ENCODE measurements around the gene ATP10B.
"Not testable (repeated sequence)": the region's sequence is repeated elsewhere in the genome, so short reads cannot be mapped to it uniquely, and the experiment has no call there.

The ATP10B gene

DNA sequence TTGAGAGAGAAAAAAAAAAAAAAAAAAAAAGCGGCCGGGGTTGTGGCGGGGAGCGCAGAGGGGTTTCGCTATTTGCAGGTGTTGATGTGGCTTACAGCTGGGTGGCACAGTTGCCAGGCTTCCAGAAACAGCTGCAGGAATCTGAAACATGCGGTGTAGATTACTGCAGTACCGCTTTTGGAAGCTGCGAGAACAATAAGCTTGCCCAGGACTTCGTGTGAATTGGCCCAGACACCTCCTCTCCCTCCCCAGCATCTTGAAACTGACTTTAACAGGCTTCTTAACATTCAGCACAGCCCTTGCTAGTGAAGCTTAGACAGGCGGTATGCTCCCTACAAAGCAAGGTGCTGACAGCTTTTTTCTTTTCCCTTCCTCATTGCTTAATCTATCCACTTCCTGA, 104.0 kb downstream of the ATP10B start:
- no peak for DNase-seq

- DNase-seq, result no peak
Measured at GRCh38 chr5:160747559-160747958, 104.5 kb downstream of the ATP10B start.

GRCh38 chr5:160744268-160745101, 107.5 kb downstream of the ATP10B start:
- DNase-seq, result no peak

DNA sequence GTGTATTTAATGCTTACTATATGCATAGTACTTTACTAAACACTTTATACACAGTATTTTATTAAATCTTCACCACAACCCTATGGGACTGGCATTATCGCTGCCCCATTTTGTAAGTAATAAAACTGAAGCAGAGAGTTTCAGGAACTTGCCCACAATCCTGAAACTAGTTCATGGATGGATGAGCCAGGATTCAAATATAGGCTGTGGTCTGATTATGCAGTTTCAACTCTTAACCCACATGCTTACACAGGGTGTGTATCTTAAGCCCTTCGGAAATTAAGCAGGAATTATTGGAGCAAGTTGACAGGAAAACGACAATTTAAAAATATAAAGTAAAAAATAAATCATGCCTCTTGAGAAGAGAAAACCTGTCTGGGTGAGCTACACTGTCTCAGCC, 109.0 kb downstream of the ATP10B start:
- DNase-seq, result no peak

- DNase-seq, result no peak
Measured at GRCh38 chr5:160742446-160742845, 109.6 kb downstream of the ATP10B start.

- no peak for DNase-seq
Measured at GRCh38 chr5:160727296-160727997, 124.6 kb downstream of the ATP10B start.

GRCh38 chr5:160726721-160727120, 125.3 kb downstream of the ATP10B start:
- no peak for DNase-seq

- no peak for DNase-seq
Measured at GRCh38 chr5:160720822-160721221, 131.2 kb downstream of the ATP10B start.

DNA sequence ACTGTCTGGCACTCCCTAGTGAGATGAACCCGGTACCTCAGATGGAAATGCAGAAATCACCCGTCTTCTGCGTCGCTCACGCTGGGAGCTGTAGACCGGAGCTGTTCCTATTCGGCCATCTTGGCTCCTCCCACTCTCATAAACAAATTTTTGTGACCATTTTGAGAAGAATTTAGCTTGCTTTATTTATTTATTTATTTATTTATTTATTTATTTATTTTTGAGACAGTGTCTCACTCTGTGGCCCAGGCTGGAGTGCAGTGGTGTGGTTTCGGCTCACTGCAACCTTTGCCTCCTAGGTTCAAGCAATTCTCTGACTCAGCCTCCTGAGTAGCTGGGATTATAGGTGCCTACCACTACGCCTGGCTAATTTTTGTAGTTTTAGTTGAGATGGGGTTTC, 136.5 kb downstream of the ATP10B start:
- DNase-seq, result not testable (repeated sequence)

DNA sequence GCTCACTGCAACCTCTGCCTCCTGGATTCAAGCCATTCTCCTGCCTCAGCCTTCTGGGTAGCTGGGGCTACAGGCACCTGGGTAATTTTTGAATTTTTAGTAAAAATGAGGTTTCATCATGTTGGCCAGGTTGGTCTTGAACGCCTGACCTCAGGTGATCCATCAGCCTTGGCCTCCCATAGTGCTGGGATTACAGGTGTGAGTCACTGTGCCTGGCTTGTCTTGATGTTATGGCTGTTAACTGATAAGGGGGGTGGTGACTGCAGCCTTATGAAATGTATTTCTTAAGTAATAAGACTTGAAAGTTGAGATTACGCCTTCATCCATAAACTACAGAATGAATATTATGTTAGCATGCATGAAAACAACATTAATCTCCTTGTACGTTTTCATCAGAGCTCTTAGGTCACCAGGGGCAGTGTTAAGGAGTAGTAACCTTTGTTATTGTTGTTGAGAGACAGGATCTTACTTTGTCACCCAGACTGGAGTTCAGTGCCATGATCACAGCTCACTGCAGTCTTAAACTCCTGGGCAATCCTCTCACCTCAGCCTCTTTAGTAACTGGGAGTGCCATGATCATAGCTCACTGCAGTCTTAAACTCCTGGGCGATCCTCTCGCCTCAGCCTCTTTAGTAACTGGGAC, 148.3 kb downstream of the ATP10B start:
- DNase-seq, result no peak

- DNase-seq, result no peak
Measured at GRCh38 chr5:160702934-160703333, 149.1 kb downstream of the ATP10B start.

- DNase-seq, result no peak
Measured at GRCh38 chr5:160702311-160702803, 149.7 kb downstream of the ATP10B start.

DNA sequence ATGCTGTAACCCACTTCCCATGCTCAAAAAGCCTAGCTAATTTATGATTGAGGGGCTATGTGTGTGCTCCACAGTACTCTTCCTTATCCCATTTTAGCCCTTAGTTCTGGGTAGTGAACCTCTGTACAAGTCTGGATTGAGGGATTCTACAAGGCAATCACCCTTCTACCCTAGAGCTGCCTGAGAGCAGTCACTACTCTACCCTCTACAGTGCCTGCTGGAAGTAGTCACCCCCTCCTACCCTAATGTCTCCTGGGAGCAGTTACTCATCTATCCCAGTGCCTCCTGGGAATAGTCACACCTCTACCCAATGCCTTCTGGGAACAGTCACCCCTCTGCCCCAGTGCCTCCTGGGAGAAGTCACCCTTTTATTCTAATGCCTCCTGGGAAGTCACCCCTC, 150.6 kb downstream of the ATP10B start:
- no peak for DNase-seq

- DNase-seq, result no peak
Measured at GRCh38 chr5:160699301-160699700, 152.7 kb downstream of the ATP10B start.

- no peak for DNase-seq
Measured at GRCh38 chr5:160697281-160697680, 154.7 kb downstream of the ATP10B start.

DNA sequence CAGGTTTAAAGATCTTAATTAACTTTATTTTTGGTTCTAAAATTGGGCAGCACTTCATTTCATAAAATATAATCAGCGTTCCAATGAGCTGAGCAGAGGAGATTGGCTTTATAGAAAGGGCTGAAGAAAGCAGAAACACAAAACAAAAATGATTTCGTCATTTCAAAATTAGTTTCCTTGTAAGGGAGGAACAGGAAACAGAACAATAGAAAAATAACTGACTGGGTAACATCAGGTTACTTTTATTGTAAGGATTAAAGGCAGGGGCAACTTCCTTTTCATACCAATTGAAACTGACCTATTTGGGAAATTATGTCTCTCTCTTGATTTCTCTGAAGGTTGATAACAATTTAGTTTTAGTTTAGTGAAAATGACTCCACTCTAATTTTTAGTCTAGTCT, 157.1 kb downstream of the ATP10B start:
- no peak for DNase-seq

DNA sequence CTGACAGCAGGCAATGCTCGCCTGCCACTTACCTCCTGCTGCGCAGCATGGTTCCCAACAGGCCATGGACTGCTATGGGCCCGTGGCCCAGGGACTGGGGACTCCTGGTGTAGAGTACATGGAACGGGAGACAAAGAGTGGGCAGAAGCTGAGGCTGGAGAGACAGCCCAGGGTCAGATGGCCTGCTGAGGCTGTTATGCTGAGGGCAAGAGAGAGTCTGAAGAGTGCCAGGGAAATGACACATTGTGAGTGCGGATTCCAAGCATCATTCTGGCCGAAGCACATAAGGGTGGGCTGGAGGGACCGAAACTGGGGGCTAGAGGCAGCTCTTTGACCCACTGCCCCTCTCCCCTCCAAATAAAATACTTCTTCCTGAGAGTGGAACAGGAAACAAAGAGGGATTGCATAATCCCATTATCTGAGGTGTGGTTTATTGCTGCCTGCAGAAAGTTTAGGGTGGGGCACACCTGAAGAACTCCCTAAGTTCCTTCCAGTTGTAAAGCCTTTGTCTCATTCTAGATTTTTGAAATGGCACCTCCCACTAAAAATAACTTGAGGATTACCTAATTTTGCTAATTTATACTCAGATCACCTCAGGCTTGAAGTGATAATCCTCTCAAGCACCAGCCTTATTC, 158.1 kb downstream of the ATP10B start:
- DNase-seq, result no peak

DNA sequence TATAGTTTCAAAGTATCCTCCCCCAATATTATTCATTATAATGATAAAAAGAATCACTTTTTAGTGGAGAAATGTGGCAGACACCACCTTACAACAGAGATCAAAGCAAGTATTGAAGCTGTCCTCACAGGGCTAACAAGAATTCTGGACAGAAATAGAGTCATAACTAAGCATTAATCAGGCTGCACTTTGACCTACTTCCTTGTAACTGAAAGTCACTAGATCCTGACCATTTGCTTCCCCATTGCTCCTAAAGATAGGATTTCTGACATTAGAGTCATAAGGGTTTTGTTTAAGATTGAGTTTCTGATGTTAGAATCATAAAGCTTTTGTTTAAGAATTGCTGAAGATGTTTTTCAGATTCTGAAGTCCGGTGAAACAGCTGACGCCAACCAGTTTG, 159.7 kb downstream of the ATP10B start:
- no peak for DNase-seq

- no peak for DNase-seq
Measured at GRCh38 chr5:160685695-160686094, 166.3 kb downstream of the ATP10B start.

DNA sequence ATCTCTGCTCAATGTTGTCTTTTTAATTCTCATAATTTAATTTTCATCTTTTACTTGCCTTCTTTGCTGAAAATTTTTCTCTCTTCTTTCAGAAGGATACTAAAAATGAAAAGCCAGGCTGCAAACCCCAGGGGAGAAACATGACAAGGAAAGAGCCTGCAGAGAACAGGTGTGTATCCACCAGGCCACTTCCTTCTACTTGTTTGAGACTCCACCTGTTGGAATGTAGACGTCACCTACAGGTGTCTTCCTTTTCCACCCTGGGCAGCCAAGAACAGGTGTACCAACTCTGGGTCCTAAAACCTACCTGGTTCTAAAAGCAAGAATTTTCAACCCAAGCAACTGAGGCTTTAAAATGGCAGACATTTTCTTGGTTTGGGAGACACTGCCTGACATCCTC, 166.8 kb downstream of the ATP10B start:
- DNase-seq, result no peak

GRCh38 chr5:160679567-160680309, 172.3 kb downstream of the ATP10B start:
- no peak for DNase-seq

- DNase-seq, result no peak
Measured at GRCh38 chr5:160675988-160676387, 176.0 kb downstream of the ATP10B start.

DNA sequence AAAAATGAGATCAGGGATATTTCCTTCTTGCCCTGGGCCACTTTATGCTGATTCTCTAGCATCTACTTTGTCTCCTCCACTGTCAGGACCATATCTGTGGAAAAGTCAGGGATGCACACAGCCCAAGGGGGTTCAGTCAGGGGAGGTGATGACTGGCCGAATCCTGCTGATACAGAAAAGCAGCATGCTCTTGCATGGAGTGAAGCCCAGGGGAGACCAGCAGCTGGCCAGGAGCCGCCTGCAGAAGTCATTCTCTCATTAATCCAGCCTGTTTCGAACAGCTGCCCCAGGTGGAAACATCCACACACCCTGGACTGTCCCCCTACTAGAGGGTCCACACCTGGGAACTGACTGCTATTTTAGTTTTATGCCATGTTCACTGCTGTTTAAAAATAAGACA, 177.1 kb downstream of the ATP10B start:
- DNase-seq, result no peak
